ENCODE results near the gene TTC27. TPM values are rescaled to one million over a fixed set of nuclear protein-coding genes. Genes with fewer than 3 reads are reported as not detected.

The TTC27 gene
- total RNA-seq, 2 experiments from 2014 or later, result 25.3 to 27.7 TPM

- ChIA-PET CTCF (ENCODE audit: unreplicated experiment) (no interaction called here), POLR2A (no interaction called here)
- no peak for TF ChIP-seq EZH2phosphoT487 (IDR thresholded peaks at IDR 0.05; ENCODE audit: borderline replicate concordance, low read depth, low read length)
- TF ChIP-seq, protein P1, sequence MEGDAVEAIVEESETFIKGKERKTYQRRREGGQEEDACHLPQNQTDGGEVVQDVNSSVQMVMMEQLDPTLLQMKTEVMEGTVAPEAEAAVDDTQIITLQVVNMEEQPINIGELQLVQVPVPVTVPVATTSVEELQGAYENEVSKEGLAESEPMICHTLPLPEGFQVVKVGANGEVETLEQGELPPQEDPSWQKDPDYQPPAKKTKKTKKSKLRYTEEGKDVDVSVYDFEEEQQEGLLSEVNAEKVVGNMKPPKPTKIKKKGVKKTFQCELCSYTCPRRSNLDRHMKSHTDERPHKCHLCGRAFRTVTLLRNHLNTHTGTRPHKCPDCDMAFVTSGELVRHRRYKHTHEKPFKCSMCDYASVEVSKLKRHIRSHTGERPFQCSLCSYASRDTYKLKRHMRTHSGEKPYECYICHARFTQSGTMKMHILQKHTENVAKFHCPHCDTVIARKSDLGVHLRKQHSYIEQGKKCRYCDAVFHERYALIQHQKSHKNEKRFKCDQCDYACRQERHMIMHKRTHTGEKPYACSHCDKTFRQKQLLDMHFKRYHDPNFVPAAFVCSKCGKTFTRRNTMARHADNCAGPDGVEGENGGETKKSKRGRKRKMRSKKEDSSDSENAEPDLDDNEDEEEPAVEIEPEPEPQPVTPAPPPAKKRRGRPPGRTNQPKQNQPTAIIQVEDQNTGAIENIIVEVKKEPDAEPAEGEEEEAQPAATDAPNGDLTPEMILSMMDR (conservative IDR thresholded peaks at IDR 0.05; ENCODE audit: low read length), result no peak
- Histone ChIP-seq H3K9me3 (ENCODE audit: low read length) (no peaks in the 10 kb centered on the region), H4K20me1 (ENCODE audit: insufficient read depth, low read length) (no peaks in the 10 kb centered on the region), H3K79me2 (ENCODE audit: insufficient read depth, low read depth, low read length) (no peaks in the 10 kb centered on the region), H3K4me2 (ENCODE audit: low read length) (no peak overlapping the region), H3K4me1 (ENCODE audit: insufficient read depth, low read length, poor library complexity, severe bottlenecking) (no peaks in the 10 kb centered on the region), H2AFZ (ENCODE audit: low read length) (no peak overlapping the region), H3K9me2 (ENCODE audit: insufficient read depth, low read length) (no peaks in the 10 kb centered on the region), H3K27ac (ENCODE audit: low read depth, low read length, poor library complexity, severe bottlenecking) (no peak overlapping the region), H3K36me3 (ENCODE audit: insufficient read depth, low read length) (peaks cover 12% of the 10 kb centered on the region), H3K4me3 (ENCODE audit: low read depth, low read length, poor library complexity, severe bottlenecking) (no peak overlapping the region)
- intact Hi-C loops (cut with micrococcal nuclease; ENCODE audit: unreplicated experiment), result no loop called here
- no TSS peak for BruUV-seq (replicated peaks)
- DNase-seq (ENCODE audit: low spot score), result no peak
Observed at GRCh38 chr2:32812316-32812715, 184.5 kb downstream of the TTC27 start.

- TF ChIP-seq, protein P1 (conservative IDR thresholded peaks at IDR 0.05; ENCODE audit: low read length), result no peak
- TF ChIP-seq EZH2phosphoT487 (IDR thresholded peaks at IDR 0.05; ENCODE audit: borderline replicate concordance, low read depth, low read length), result no peak
- H3K4me2 ChIP-seq (ENCODE audit: low read length), result no peak overlapping the region
- no peaks in the 10 kb centered on the region for H3K9me3 ChIP-seq (ENCODE audit: low read length)
- H3K27ac ChIP-seq (ENCODE audit: low read depth, low read length, poor library complexity, severe bottlenecking), result no peak overlapping the region
- no peaks in the 10 kb centered on the region for H3K79me2 ChIP-seq (ENCODE audit: insufficient read depth, low read depth, low read length)
- ChIA-PET POLR2A (no interaction called here), CTCF (ENCODE audit: unreplicated experiment) (no interaction called here)
- no peak for DNase-seq (ENCODE audit: low spot score)
- H3K36me3 ChIP-seq (ENCODE audit: insufficient read depth, low read length), result 0 out of 2 replicates have a peak, but pooled peaks cover 4% of the 10 kb centered on the region
- peaks cover 4% of the 10 kb centered on the region for H3K4me1 ChIP-seq (ENCODE audit: insufficient read depth, low read length, poor library complexity, severe bottlenecking)
- H2AFZ ChIP-seq (ENCODE audit: low read length), result no peak overlapping the region
- no peak overlapping the region for H3K4me3 ChIP-seq (ENCODE audit: low read depth, low read length, poor library complexity, severe bottlenecking)
- intact Hi-C loops (cut with micrococcal nuclease; ENCODE audit: unreplicated experiment), result no loop called here
- BruUV-seq (replicated peaks), result no TSS peak
- H3K9me2 ChIP-seq (ENCODE audit: insufficient read depth, low read length), result no peaks in the 10 kb centered on the region
- no peaks in the 10 kb centered on the region for H4K20me1 ChIP-seq (ENCODE audit: insufficient read depth, low read length)
Observed at GRCh38 chr2:32820088-32820487, 192.2 kb downstream of the TTC27 start.

DNA sequence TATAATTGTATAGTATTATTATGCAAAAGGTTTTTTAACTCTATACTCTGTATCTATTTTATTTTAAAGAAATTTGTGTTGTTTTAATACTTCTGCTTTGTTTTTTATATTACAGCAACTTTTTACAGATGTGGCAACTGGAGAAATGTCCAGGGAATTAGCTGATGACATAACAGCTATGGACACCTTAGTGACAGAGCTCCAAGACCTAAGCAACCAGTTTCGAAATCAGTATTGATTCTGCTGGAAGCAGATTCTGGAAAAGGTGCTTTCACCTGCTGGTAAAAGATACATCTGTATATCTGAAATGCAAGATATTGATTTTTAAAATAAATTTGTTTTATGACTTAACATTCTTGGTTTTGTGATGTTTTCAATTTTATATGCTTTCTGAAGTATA is 192.9 kb downstream of the TTC27 start:
- no TSS peak for BruUV-seq (replicated peaks)
- DNase-seq (ENCODE audit: low spot score), result no peak
- no peaks in the 10 kb centered on the region for H4K20me1 ChIP-seq (ENCODE audit: insufficient read depth, low read length)
- H3K4me2 ChIP-seq (ENCODE audit: low read length), result no peak overlapping the region
- no peaks in the 10 kb centered on the region for H3K79me2 ChIP-seq (ENCODE audit: insufficient read depth, low read depth, low read length)
- no peak for TF ChIP-seq EZH2phosphoT487 (IDR thresholded peaks at IDR 0.05; ENCODE audit: borderline replicate concordance, low read depth, low read length)
- TF ChIP-seq, protein P1 (conservative IDR thresholded peaks at IDR 0.05; ENCODE audit: low read length), result no peak
- H3K4me1 ChIP-seq (ENCODE audit: insufficient read depth, low read length, poor library complexity, severe bottlenecking), result peaks cover 4% of the 10 kb centered on the region
- no peak overlapping the region for H3K27ac ChIP-seq (ENCODE audit: low read depth, low read length, poor library complexity, severe bottlenecking)
- POLR2A ChIA-PET, result interaction anchor here (0.7 kb wide), 1 partner anchor 311 kb away, joined by 3 read pairs; no protein-coding TSS in a partner anchor
- H2AFZ ChIP-seq (ENCODE audit: low read length), result no peak overlapping the region
- intact Hi-C loops (cut with micrococcal nuclease; ENCODE audit: unreplicated experiment), result no loop called here
- CTCF ChIA-PET (ENCODE audit: unreplicated experiment), result no interaction called here
- no peaks in the 10 kb centered on the region for H3K9me3 ChIP-seq (ENCODE audit: low read length)
- no peaks in the 10 kb centered on the region for H3K9me2 ChIP-seq (ENCODE audit: insufficient read depth, low read length)
- no peak overlapping the region for H3K4me3 ChIP-seq (ENCODE audit: low read depth, low read length, poor library complexity, severe bottlenecking)
- 0 out of 2 replicates have a peak, but pooled peaks cover 4% of the 10 kb centered on the region for H3K36me3 ChIP-seq (ENCODE audit: insufficient read depth, low read length)

All from OCI-LY7 (cell line).